Ishikawa (cell line): ENCODE measurements around the gene LIN7C.

ENCODE experiments used
- CEBPB ChIP-seq: IDR thresholded peaks from 2 replicates; pipeline ENCODE4 v1.6.1; 2012
- CREB1 ChIP-seq: IDR thresholded peaks from 2 replicates; pipeline ENCODE4 v1.6.1; 2012; ENCODE audit warnings: low read depth
- EGR1 ChIP-seq: IDR thresholded peaks from 2 replicates; pipeline ENCODE4 v1.6.1; 2012
- EP300 ChIP-seq: IDR thresholded peaks from 2 replicates; pipeline ENCODE4 v1.6.1; 2012; ENCODE audit warnings: borderline replicate concordance
- FOXM1 ChIP-seq: IDR thresholded peaks from 2 replicates; pipeline ENCODE4 v1.6.1; 2012; ENCODE audit warnings: low read depth, borderline replicate concordance
- NFIC ChIP-seq: IDR thresholded peaks from 2 replicates; pipeline ENCODE4 v1.6.1; 2012
- RAD21 ChIP-seq: IDR thresholded peaks from 2 replicates; pipeline ENCODE4 v1.6.1; 2012; ENCODE audit warnings: low read depth
- TAF1 ChIP-seq: IDR thresholded peaks from 2 replicates; pipeline ENCODE4 v1.6.1; 2012; ENCODE audit warnings: low read depth, mild to moderate bottlenecking
- TCF12 ChIP-seq: IDR thresholded peaks from 2 replicates; pipeline ENCODE4 v1.6.1; 2012; ENCODE audit warnings: low read depth
- TEAD4 ChIP-seq: IDR thresholded peaks from 2 replicates; pipeline ENCODE4 v1.6.1; 2012
- YY1 ChIP-seq: IDR thresholded peaks from 2 replicates; pipeline ENCODE4 v1.6.1; 2012; ENCODE audit warnings: low read depth
- ZBTB7A ChIP-seq: IDR thresholded peaks from 2 replicates; pipeline ENCODE4 v1.6.1; 2012; ENCODE audit warnings: low read depth
- TF ChIP-seq, protein P1 (sequence below): IDR thresholded peaks from 2 replicates; pipeline ENCODE4 v1.6.1; 2012; ENCODE audit warnings: low read depth, mild to moderate bottlenecking
- TF ChIP-seq, protein P2 (sequence below): IDR thresholded peaks from 2 replicates; pipeline ENCODE4 v1.6.1; 2012
- TF ChIP-seq, protein P3 (sequence below): IDR thresholded peaks from 2 replicates; pipeline ENCODE4 v1.6.1; 2012

LIN7C gene

DNA sequence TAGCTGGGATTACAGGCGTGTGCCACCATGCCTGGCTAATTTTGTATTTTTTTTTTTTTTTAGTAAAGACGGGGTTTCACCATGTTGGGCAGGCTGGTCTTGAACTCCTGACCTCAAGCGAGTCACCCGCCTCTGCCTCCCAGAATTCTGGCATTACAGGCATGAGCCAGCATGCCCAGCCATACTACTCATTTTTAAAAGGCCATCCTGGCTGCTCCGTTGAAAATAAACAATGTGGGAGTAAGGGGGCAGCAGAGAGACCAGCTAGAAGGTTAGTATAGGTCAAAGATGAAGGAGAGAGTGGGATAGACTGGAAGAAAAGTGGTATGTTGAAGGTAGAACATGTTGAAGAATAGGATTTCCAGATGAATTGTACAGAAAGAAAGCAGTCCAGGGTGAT lies 17.6 kb upstream of the LIN7C start:
- TF ChIP-seq YY1 (no peak), TAF1 (no peak), ZBTB7A (no peak), TEAD4 (no peak), TCF12 (no peak), EGR1 (no peak), FOXM1 (no peak), EP300 (no peak), RAD21 (no peak), NFIC (no peak), CEBPB (no peak)
- TF ChIP-seq, protein P1, sequence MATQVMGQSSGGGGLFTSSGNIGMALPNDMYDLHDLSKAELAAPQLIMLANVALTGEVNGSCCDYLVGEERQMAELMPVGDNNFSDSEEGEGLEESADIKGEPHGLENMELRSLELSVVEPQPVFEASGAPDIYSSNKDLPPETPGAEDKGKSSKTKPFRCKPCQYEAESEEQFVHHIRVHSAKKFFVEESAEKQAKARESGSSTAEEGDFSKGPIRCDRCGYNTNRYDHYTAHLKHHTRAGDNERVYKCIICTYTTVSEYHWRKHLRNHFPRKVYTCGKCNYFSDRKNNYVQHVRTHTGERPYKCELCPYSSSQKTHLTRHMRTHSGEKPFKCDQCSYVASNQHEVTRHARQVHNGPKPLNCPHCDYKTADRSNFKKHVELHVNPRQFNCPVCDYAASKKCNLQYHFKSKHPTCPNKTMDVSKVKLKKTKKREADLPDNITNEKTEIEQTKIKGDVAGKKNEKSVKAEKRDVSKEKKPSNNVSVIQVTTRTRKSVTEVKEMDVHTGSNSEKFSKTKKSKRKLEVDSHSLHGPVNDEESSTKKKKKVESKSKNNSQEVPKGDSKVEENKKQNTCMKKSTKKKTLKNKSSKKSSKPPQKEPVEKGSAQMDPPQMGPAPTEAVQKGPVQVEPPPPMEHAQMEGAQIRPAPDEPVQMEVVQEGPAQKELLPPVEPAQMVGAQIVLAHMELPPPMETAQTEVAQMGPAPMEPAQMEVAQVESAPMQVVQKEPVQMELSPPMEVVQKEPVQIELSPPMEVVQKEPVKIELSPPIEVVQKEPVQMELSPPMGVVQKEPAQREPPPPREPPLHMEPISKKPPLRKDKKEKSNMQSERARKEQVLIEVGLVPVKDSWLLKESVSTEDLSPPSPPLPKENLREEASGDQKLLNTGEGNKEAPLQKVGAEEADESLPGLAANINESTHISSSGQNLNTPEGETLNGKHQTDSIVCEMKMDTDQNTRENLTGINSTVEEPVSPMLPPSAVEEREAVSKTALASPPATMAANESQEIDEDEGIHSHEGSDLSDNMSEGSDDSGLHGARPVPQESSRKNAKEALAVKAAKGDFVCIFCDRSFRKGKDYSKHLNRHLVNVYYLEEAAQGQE, result no peak
- TF ChIP-seq, protein P2, sequence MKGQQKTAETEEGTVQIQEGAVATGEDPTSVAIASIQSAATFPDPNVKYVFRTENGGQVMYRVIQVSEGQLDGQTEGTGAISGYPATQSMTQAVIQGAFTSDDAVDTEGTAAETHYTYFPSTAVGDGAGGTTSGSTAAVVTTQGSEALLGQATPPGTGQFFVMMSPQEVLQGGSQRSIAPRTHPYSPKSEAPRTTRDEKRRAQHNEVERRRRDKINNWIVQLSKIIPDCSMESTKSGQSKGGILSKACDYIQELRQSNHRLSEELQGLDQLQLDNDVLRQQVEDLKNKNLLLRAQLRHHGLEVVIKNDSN, result no peak
- TF ChIP-seq, protein P3, sequence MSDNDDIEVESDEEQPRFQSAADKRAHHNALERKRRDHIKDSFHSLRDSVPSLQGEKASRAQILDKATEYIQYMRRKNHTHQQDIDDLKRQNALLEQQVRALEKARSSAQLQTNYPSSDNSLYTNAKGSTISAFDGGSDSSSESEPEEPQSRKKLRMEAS, result no peak

DNA sequence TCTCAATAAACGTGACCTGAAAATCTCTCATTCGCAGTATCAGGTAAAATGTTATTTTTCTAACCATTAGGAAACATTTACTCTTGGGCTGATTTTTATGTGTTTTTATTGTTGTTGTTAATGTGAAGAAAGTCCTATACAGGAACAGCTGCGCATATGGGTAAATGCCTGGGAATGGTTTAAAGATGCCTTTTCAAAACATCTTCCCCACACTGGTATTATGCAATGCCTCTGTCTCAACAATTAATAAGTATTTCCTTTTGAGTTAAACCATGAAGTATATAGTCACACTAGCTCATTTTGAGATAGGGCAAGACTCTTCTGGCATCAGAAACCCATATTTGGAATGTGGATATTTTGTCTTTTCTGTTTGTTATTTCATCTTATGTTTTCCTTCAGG lies 13.7 kb upstream of the LIN7C start:
- TF ChIP-seq EP300, result no peak
- TF ChIP-seq, protein P1, result no peak
- no peak for TF ChIP-seq EGR1
- TF ChIP-seq RAD21, result no peak

DNA sequence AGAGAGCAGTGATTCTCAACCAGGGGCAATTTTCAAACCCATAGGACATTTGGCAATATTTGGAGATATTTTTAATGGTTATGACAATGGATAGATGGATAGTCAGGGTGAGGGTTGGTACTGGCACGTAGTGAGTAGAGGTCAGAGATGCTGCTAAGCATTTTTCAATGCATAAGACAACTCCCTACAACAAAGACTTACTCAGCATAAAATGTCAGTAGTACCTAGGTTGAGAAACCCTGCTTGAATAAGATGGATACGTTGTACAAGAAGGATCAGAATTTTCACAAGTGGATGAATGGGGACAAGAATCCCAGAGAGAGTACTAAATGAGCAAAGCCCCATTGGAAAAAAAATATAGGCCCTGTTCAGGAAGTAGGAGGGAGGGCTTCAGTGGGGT lies 11.9 kb upstream of the LIN7C start:
- TF ChIP-seq CEBPB (no peak), TEAD4 (no peak), CREB1 (no peak), TAF1 (no peak), TCF12 (no peak), ZBTB7A (no peak), NFIC (no peak), EGR1 (no peak), RAD21 (no peak), YY1 (no peak), FOXM1 (no peak), EP300 (no peak)
- TF ChIP-seq, protein P2, result no peak
- TF ChIP-seq, protein P3, result no peak
- TF ChIP-seq, protein P1, result no peak

DNA sequence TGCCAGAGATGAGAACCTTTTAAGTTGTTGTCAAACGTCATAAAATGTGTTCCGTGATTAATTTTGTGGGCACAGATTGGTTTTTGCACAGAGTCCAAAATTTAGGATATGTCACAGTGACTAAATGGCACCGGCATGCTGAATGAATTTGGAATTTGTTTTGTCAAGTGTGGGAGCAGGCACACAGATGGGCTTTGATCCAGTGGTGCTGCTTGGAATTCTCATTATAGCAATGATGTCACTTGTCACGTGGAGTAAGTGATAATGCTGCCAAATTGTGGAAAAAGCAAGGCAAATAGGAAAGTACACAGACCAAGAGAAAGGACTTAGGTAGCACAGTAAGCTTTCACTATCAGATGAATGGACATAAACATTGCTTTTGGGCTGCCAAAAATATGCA lies 8.0 kb upstream of the LIN7C start:
- TF ChIP-seq, protein P2, result no peak
- TF ChIP-seq CEBPB (no peak), TAF1 (no peak), EGR1 (no peak), NFIC (no peak), YY1 (no peak), EP300 (no peak), FOXM1 (no peak)
- TF ChIP-seq, protein P3, result no peak
